ENCODE data around the gene OCEL1. TPM values are rescaled to one million over a fixed set of nuclear protein-coding genes. Genes with fewer than 3 reads are reported as not detected.

OCEL1 gene
- polyA plus RNA-seq, 2 of the 4 experiments (the other 2 are of a cell fraction) = 5.5 to 9.2 TPM

DNA sequence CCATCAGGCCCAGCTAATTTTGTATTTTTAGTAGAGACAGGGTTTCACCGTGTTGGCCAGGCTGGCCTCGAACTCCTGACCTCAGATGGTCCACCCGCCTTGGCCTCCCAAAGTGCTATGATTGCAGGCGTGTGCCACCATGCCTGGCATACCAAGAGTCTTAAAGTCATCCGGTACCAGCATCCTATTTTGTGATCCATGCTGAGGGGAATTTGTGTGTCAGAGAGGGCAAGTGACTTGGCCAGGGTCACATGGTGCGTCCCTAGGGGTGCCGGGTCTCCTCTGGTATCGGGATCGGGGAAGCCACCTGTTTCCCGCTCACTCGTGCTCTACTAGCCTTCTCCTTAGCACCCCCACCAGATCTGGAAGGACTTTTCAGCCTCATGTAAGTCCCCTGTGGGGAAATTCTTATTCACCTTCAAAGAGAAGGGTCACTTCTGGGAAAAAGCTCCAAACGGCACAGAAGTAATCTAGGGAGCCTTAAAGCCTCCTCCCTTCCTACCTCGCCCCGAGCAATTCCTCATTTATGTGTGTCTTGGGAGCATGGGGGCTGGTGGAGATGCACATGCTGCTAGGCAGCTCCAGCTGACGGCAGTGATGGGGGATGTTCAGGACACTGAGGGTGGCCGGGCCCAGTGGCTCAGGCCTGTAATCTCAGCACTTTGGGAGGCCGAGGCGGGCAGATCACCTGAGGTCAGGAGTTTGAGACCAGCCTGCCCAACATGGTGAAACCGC, 49.6 kb downstream of the OCEL1 start:
- no peak for ATAC-seq
- Histone ChIP-seq H3K9me3 (no peaks in the 10 kb centered on the region), H3K27ac (no peak overlapping the region), H3K4me3 (no peak overlapping the region), H3K4me2 (no peak overlapping the region), H3K4me1 (no peaks in the 10 kb centered on the region)
- FAIRE-seq = no peak
- ChIA-PET CTCF (interaction anchor here (0.5 to 4.9 kb wide), 6 partner anchors 8 to 504 kb away, joined by 3 to 31 read pairs (median 4); partner anchors contain the start of gene MRPL34), POLR2A (no interaction called here)
- 87% methylated on average over 19 of the region's 19 CpGs for WGBS (ENCODE audit: missing lambda C conversion rate)
- TF ChIP-seq POLR2A (IDR thresholded peaks at IDR 0.05; ENCODE audit: low read length) = no peak
- DNase-seq (ENCODE audit: low read depth in 1 of 2, low spot score in 1 of 2) = no peak

Other genes starting within 250 kb of the OCEL1 start
- gene CPAMD8, start 199.4 kb upstream of the OCEL1 start, polyA plus RNA-seq (2011; rRNA removed) = 0.03 and 0.12 TPM in 2 replicates
- not detected in 3 replicates for gene CPAMD8, start 199.4 kb upstream of the OCEL1 start, polyA plus RNA-seq (2017; fragmentation: RNase III; extraction: RNeasy Plus Mini Kit Qiagen cat#74134 plus additional on column Dnase treatment)
- gene HAUS8, start 150.8 kb upstream of the OCEL1 start, polyA plus RNA-seq (2011; rRNA removed) = 13.9 and 15.1 TPM in 2 replicates
- gene HAUS8, start 150.8 kb upstream of the OCEL1 start, polyA plus RNA-seq (2017; fragmentation: RNase III; extraction: RNeasy Plus Mini Kit Qiagen cat#74134 plus additional on column Dnase treatment) = 15.9 to 16.6 TPM (median 16.2 TPM) in 3 replicates
- gene MYO9B, start 150.4 kb upstream of the OCEL1 start, polyA plus RNA-seq (2011; rRNA removed) = 13.0 and 18.9 TPM in 2 replicates
- 23.9 to 28.1 TPM (median 27.7 TPM) in 3 replicates for gene MYO9B, start 150.4 kb upstream of the OCEL1 start, polyA plus RNA-seq (2017; fragmentation: RNase III; extraction: RNeasy Plus Mini Kit Qiagen cat#74134 plus additional on column Dnase treatment)
- 10.1 and 10.2 TPM in 2 replicates for gene USE1, start 10.9 kb upstream of the OCEL1 start, polyA plus RNA-seq (2011; rRNA removed)
- gene USE1, start 10.9 kb upstream of the OCEL1 start, polyA plus RNA-seq (2017; fragmentation: RNase III; extraction: RNeasy Plus Mini Kit Qiagen cat#74134 plus additional on column Dnase treatment) = 15.5 to 18.4 TPM (median 16.5 TPM) in 3 replicates
- 30.4 and 31.9 TPM in 2 replicates for gene NR2F6, start 19.7 kb downstream of the OCEL1 start, polyA plus RNA-seq (2011; rRNA removed)
- 37.7 to 42.4 TPM (median 42.1 TPM) in 3 replicates for gene NR2F6, start 19.7 kb downstream of the OCEL1 start, polyA plus RNA-seq (2017; fragmentation: RNase III; extraction: RNeasy Plus Mini Kit Qiagen cat#74134 plus additional on column Dnase treatment)
- 0.03 and 0.04 TPM in 2 replicates for gene USHBP1, start 38.5 kb downstream of the OCEL1 start, polyA plus RNA-seq (2011; rRNA removed)
- gene USHBP1, start 38.5 kb downstream of the OCEL1 start, polyA plus RNA-seq (2017; fragmentation: RNase III; extraction: RNeasy Plus Mini Kit Qiagen cat#74134 plus additional on column Dnase treatment) = not detected in 3 replicates
- 52.1 and 56.0 TPM in 2 replicates for gene BABAM1, start 41.2 kb downstream of the OCEL1 start, polyA plus RNA-seq (2011; rRNA removed)
- 64.0 to 67.6 TPM (median 65.7 TPM) in 3 replicates for gene BABAM1, start 41.2 kb downstream of the OCEL1 start, polyA plus RNA-seq (2017; fragmentation: RNase III; extraction: RNeasy Plus Mini Kit Qiagen cat#74134 plus additional on column Dnase treatment)
- gene ANKLE1, start 55.7 kb downstream of the OCEL1 start, polyA plus RNA-seq (2011; rRNA removed) = 0.45 and 0.56 TPM in 2 replicates
- 0.74 to 1.2 TPM (median 1.0 TPM) in 3 replicates for gene ANKLE1, start 55.7 kb downstream of the OCEL1 start, polyA plus RNA-seq (2017; fragmentation: RNase III; extraction: RNeasy Plus Mini Kit Qiagen cat#74134 plus additional on column Dnase treatment)
- gene ABHD8, start 77.2 kb downstream of the OCEL1 start, polyA plus RNA-seq (2011; rRNA removed) = 2.3 TPM in 2 replicates
- 3.1 to 4.4 TPM (median 4.2 TPM) in 3 replicates for gene ABHD8, start 77.2 kb downstream of the OCEL1 start, polyA plus RNA-seq (2017; fragmentation: RNase III; extraction: RNeasy Plus Mini Kit Qiagen cat#74134 plus additional on column Dnase treatment)
- gene MRPL34, start 79.6 kb downstream of the OCEL1 start, polyA plus RNA-seq (2011; rRNA removed) = 28.1 and 30.5 TPM in 2 replicates
- 50.6 to 56.1 TPM (median 54.9 TPM) in 3 replicates for gene MRPL34, start 79.6 kb downstream of the OCEL1 start, polyA plus RNA-seq (2017; fragmentation: RNase III; extraction: RNeasy Plus Mini Kit Qiagen cat#74134 plus additional on column Dnase treatment)
- gene DDA1, start 83.3 kb downstream of the OCEL1 start, polyA plus RNA-seq (2011; rRNA removed) = 27.5 and 35.5 TPM in 2 replicates
- gene DDA1, start 83.3 kb downstream of the OCEL1 start, polyA plus RNA-seq (2017; fragmentation: RNase III; extraction: RNeasy Plus Mini Kit Qiagen cat#74134 plus additional on column Dnase treatment) = 53.5 to 62.1 TPM (median 58.5 TPM) in 3 replicates
- 2.2 and 2.4 TPM in 2 replicates for gene ANO8, start 108.6 kb downstream of the OCEL1 start, polyA plus RNA-seq (2011; rRNA removed)
- 3.9 to 5.5 TPM (median 5.1 TPM) in 3 replicates for gene ANO8, start 108.6 kb downstream of the OCEL1 start, polyA plus RNA-seq (2017; fragmentation: RNase III; extraction: RNeasy Plus Mini Kit Qiagen cat#74134 plus additional on column Dnase treatment)
- 9.5 and 10.6 TPM in 2 replicates for gene GTPBP3, start 111.3 kb downstream of the OCEL1 start, polyA plus RNA-seq (2011; rRNA removed)
- 17.9 to 21.7 TPM (median 19.3 TPM) in 3 replicates for gene GTPBP3, start 111.3 kb downstream of the OCEL1 start, polyA plus RNA-seq (2017; fragmentation: RNase III; extraction: RNeasy Plus Mini Kit Qiagen cat#74134 plus additional on column Dnase treatment)
- not detected in 2 replicates for gene PLVAP, start 151.1 kb downstream of the OCEL1 start, polyA plus RNA-seq (2011; rRNA removed)
- not detected in 3 replicates for gene PLVAP, start 151.1 kb downstream of the OCEL1 start, polyA plus RNA-seq (2017; fragmentation: RNase III; extraction: RNeasy Plus Mini Kit Qiagen cat#74134 plus additional on column Dnase treatment)
- not detected in 2 replicates for gene CCDC194, start 168.0 kb downstream of the OCEL1 start, polyA plus RNA-seq (2011; rRNA removed)
- gene CCDC194, start 168.0 kb downstream of the OCEL1 start, polyA plus RNA-seq (2017; fragmentation: RNase III; extraction: RNeasy Plus Mini Kit Qiagen cat#74134 plus additional on column Dnase treatment) = not detected in 3 replicates
- gene BST2, start 179.4 kb downstream of the OCEL1 start, polyA plus RNA-seq (2011; rRNA removed) = 0.24 and 0.26 TPM in 2 replicates
- gene BST2, start 179.4 kb downstream of the OCEL1 start, polyA plus RNA-seq (2017; fragmentation: RNase III; extraction: RNeasy Plus Mini Kit Qiagen cat#74134 plus additional on column Dnase treatment) = 0.12 to 0.18 TPM in 2 of 3 replicates, not detected in the other
- gene MVB12A, start 193.8 kb downstream of the OCEL1 start, polyA plus RNA-seq (2011; rRNA removed) = 18.3 and 19.1 TPM in 2 replicates
- 26.8 to 30.2 TPM (median 27.7 TPM) in 3 replicates for gene MVB12A, start 193.8 kb downstream of the OCEL1 start, polyA plus RNA-seq (2017; fragmentation: RNase III; extraction: RNeasy Plus Mini Kit Qiagen cat#74134 plus additional on column Dnase treatment)
- 0.61 and 0.78 TPM in 2 replicates for gene TMEM221, start 222.4 kb downstream of the OCEL1 start, polyA plus RNA-seq (2011; rRNA removed)
- gene TMEM221, start 222.4 kb downstream of the OCEL1 start, polyA plus RNA-seq (2017; fragmentation: RNase III; extraction: RNeasy Plus Mini Kit Qiagen cat#74134 plus additional on column Dnase treatment) = 0.52 to 0.90 TPM (median 0.62 TPM) in 3 replicates
- gene NXNL1, start 234.7 kb downstream of the OCEL1 start, polyA plus RNA-seq (2011; rRNA removed) = not detected in 2 replicates
- not detected in 3 replicates for gene NXNL1, start 234.7 kb downstream of the OCEL1 start, polyA plus RNA-seq (2017; fragmentation: RNase III; extraction: RNeasy Plus Mini Kit Qiagen cat#74134 plus additional on column Dnase treatment)
- gene SLC27A1, start 244.3 kb downstream of the OCEL1 start, polyA plus RNA-seq (2011; rRNA removed) = 1.8 and 2.7 TPM in 2 replicates
- gene SLC27A1, start 244.3 kb downstream of the OCEL1 start, polyA plus RNA-seq (2017; fragmentation: RNase III; extraction: RNeasy Plus Mini Kit Qiagen cat#74134 plus additional on column Dnase treatment) = 1.9 to 2.6 TPM (median 2.5 TPM) in 3 replicates